ENCODE measurements around the gene PPIL6.

PPIL6 gene

DNA sequence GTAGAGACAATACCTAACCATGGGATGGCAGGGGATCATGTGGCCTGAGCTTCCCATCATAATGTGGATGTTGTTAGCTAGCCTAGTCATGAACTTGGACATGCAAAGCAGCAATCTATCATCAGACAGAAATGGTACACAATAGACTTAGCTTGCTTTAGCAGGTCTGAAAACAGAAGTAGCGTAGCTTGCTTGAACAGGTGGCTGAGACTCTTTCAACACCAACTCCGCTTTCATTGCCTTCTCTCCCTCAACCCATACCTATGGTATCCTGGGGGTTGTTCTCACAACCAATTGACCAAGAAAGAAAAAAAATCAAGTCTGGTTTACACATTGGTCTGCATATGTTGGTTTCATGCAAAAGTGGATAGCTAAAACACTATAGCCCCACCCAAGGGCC lies 81.2 kb downstream of the PPIL6 start:
- TF ChIP-seq, protein P1, sequence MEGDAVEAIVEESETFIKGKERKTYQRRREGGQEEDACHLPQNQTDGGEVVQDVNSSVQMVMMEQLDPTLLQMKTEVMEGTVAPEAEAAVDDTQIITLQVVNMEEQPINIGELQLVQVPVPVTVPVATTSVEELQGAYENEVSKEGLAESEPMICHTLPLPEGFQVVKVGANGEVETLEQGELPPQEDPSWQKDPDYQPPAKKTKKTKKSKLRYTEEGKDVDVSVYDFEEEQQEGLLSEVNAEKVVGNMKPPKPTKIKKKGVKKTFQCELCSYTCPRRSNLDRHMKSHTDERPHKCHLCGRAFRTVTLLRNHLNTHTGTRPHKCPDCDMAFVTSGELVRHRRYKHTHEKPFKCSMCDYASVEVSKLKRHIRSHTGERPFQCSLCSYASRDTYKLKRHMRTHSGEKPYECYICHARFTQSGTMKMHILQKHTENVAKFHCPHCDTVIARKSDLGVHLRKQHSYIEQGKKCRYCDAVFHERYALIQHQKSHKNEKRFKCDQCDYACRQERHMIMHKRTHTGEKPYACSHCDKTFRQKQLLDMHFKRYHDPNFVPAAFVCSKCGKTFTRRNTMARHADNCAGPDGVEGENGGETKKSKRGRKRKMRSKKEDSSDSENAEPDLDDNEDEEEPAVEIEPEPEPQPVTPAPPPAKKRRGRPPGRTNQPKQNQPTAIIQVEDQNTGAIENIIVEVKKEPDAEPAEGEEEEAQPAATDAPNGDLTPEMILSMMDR (IDR thresholded peaks at IDR 0.05; ENCODE audit: extremely low read depth, missing control alignments), result no peak

DNA sequence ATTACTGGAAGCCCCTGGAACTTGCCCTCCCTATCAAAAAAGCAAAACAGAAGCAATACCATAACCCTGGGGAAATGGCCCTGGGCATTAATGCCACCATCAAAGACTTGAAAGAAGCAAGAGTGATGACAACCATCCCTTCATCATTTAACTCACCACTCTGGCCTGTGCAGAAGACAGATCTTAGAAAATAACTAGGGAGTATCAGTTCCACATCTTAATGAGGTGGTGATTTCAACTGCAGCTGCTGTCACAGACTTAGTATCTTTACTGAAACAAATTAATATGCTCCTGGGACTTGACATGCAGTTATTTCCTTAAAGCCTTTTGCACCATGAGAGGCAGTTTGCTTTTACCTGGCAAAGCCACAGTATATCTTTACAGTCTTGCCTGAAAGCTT lies 82.2 kb downstream of the PPIL6 start:
- TF ChIP-seq, protein P1 (IDR thresholded peaks at IDR 0.05; ENCODE audit: extremely low read depth, missing control alignments), result no peak
- DNase-seq (ENCODE audit: low spot score), result no peak

More for the DNA sequence above, 81.2 kb downstream of the PPIL6 start:
- no peak for DNase-seq (ENCODE audit: low spot score)

GRCh38 chr6:109356237-109356636 lies 84.2 kb downstream of the PPIL6 start:
- no peak for DNase-seq (ENCODE audit: low spot score)
- TF ChIP-seq, protein P1 (IDR thresholded peaks at IDR 0.05; ENCODE audit: extremely low read depth, missing control alignments), result no peak

DNA sequence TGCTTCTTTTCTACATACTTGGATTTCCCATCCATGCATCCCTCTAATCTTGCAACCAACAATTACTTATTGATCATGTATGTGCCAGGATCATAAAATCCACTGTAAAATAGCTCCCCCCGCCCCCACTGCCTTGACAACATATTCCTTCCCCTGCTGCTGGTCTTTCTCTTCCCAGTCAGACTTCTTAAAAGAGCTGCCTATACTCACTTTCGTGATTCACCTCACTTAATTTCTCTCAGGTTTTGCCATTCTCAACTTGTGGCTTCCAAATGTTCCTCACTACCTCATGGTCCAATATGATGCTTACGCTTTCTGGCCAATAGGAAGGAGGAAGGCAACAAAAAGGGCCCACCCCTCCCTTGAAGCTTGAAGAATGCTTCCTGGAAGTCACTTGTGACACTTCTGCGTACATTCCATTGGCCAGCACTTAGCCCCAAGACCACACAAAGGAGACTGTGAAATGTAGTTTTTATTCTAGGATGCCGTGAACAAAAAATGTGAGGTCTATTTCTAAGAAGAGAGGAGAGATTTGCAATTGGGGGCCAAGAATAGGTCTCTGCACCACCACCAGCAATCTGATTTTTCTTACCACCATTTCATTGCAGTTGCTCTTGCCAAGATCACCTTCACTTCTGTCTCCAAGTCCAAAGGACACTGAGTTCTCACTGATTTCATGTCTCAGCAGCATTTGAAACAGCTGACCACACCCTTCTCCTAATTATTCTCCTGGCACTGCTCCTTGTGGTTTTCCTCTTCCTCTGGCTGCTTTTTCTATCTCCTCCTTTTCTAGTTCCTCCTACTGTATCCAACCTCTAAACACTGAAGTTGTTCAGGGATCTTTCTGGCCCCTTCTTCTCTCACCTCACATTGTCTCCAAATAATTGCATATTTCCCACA lies 88.9 kb downstream of the PPIL6 start:
- no peak for DNase-seq (ENCODE audit: low spot score)
- TF ChIP-seq, protein P1 (IDR thresholded peaks at IDR 0.05; ENCODE audit: extremely low read depth, missing control alignments), result no peak

DNA sequence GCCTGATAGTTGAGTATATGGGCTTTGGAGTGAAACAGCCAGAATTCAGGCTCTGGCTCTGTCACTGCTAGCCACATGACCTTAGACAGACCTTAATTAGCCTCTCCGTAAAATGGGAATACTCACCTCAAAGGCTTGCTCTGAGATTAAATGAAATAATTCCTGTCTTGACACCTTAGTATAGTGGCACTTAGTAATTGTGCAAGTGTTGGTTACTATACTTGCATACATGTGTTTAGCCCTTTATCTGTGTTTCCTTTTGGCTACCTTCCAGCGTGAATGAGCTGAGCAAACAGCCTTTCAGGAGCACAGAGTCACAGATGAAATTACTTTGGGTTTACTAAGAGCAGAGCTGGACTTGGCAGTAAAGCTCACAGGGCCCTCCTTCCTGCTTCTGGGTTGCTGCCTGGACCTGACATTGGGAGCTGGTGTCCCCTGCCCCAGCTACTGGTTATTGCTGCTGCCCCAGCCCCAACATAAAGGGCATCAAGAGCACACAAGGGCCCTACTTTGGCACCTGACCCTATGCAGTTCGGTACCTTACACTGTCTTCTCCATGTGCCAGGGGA lies 90.9 kb downstream of the PPIL6 start:
- DNase-seq (ENCODE audit: low spot score), result no peak
- TF ChIP-seq, protein P1 (IDR thresholded peaks at IDR 0.05; ENCODE audit: extremely low read depth, missing control alignments), result no peak

DNA sequence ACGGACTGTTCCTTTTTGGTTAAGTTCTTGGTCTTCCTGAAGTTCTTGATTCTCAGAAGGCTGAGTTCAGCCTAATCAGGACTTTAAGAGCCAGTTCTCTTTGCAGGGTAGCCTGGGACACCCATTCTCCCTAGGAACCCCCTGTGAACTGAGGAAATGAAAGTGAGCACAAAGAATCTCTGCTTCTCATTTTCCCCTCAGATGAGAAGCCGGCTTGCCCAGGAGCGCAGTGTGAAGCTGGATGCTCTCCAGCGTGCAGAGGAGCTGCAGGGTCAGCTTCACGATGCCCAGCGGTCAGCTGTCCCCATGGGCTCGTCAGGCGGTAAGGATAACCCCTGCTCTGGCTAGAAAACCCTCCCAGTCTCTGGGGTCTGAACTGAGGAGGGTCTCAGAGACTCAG lies 92.2 kb downstream of the PPIL6 start:
- TF ChIP-seq, protein P1 (IDR thresholded peaks at IDR 0.05; ENCODE audit: extremely low read depth, missing control alignments), result no peak
- DNase-seq (ENCODE audit: low spot score), result no peak

DNA sequence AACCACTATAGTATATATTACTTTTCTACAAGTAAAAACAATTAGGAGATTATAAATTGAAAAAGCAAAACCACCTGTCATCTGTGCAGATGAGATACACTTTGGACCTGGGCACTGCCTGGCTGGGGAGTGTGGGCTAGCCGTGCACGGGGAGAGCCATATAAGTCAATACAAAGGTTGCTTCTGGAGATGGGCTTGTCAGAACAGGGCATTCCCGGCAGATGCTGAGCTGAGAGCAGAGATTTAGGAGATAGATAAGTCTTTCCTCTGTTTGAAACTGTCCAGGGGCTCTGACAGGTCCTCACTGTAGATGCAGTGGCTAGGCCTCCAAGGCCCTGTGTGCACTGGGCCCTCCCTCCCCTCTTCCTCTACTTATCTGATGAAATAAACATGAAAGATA lies 92.6 kb downstream of the PPIL6 start:
- no peak for DNase-seq (ENCODE audit: low spot score)
- TF ChIP-seq, protein P1 (IDR thresholded peaks at IDR 0.05; ENCODE audit: extremely low read depth, missing control alignments), result no peak

Measured in GM20000 (cell line).